OCI-M2 (cell line): ENCODE data around the gene LIPT1.
A peak's percentile ranks its signal among the peaks of the same experiment; 100 is the strongest.
"Not testable (repeated sequence)": the region's sequence is repeated elsewhere in the genome, so short reads cannot be mapped to it uniquely, and the experiment has no call there.

Experiments used
- DNase-seq: peaks from one replicate; lab custom pipeline; 2025; ENCODE audit not compliant: unreplicated experiment; lab: John Stamatoyannopoulos, UW

The LIPT1 gene

DNA sequence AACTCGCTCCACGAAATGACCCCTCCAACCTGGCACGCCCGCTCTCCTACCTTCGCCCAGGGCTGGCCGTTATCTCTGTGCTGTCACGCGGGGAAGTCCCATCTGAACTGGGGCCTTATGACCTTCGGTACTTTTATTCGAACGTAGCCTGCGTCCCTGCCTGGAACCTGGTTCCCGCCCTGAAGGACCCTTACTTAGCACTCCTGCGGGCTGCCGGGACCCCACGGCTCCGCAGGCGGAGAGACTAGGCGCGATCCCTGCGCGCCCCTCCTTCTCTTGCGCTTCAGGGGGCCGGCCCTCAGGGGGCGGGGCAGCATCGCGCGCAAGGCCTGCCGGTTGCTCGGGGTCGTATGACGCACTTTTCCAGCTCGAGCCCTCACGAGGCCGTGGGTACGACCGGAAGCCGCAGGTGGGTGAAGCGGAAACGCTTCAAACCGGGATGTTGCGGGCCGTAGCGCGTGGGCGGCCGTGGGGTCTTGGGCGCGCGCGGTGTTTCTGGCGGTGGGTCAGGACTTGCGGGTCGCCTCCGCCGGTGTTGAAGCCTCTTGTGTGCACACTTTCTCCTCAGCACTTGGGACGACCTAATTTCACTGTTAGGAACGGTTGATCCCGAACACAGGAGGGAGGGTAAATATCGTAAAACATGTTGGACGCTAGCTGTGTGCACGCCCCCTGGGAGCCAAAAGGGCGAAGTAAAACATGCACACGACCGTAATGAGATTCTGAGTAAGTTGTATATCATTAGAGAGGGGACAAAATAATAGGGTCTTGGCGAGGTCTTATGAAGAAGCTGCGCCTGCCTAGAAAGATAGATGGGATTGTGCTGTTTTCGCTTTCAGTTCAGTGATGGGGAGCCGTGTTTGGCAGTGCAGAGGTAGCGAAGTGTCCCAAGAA lies at the start of gene LIPT1, which contains the start of gene TSGA10:
Gene LIPT1, plus strand, starts transcription at position 325 of the 894 bp plus-strand sequence. CDS start 6,991 bp downstream, outside the sequence.
Gene TSGA10, minus strand, starts transcription at position 300 of the 894 bp plus-strand sequence. CDS start 45,503 bp downstream, outside the sequence.
- DNase-seq = peak; percentile 56

DNA sequence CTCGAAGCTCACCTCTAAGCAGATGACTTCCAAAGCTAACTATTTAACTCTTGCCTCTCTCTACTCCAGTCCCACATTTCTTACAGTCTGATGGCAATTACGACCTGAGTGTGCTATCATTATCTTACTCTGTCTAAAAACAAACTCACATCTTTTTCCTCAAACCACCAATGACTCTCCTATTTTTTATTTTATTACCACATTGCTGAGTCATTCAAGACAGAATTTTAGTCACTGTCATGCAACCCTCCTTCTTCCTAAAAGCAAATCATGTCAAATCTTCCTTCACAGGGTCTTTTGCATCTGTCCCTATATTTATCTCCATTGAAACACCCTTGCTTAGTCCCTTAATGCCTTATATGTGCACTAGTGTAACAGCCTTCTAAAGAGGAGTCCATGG lies 47.9 kb upstream of the LIPT1 start:
- no peak for DNase-seq

DNA sequence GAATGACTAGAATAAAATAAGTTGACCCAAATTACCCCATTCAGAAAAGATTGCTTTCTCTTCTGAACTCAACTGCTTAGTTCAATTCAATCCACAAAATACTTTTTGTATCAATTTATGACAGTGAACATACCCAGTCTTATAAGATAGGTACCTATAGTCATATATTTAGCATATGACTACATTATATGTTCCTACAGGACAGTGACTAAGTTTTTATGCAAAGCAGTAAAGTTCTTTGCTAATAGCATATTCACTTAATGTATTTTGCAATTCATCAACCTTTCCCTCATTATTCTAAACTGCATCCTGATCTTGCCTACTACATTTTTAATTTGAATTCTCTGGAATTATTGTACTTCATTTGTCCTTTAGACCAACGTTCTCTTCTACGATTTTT lies 43.5 kb upstream of the LIPT1 start:
- DNase-seq = no peak

DNA sequence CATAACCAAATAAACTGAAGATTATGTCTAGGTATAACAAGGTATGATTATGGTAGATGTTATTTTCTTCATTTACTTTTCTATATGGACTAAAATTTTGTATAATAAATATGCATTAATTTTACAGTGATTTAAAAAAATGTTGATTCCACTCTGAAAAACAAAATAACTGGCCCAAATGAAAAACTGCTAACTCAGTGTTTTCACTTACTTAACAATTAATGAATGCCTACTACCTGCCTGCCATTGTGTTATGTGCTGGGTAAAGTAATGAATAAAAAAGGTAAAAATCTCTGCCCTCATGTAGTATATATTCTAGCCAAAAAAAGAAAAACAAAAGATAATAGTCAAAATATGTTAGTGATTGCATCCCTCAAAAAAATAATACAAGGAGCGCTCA lies 42.8 kb upstream of the LIPT1 start:
- DNase-seq = no peak

DNA sequence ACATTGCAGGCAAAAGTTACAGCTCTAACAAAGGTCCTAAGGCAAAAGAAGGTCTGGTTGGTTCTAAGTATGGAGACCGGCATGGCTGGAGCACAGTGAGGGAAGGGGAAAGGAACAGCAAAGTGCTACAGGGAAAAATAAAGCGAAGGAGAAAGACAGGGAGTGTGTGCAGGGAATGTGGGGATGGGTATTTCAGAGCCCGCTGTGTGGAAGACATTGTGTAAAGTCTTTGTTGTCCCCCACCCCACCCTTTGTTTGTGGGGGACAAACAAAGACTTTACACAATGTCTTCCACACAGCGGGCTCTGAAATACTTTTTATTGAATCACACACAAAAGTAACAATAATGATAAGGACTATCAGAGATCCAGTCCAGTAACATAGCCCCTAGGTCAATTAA lies 42.1 kb upstream of the LIPT1 start:
- DNase-seq = no peak

DNA sequence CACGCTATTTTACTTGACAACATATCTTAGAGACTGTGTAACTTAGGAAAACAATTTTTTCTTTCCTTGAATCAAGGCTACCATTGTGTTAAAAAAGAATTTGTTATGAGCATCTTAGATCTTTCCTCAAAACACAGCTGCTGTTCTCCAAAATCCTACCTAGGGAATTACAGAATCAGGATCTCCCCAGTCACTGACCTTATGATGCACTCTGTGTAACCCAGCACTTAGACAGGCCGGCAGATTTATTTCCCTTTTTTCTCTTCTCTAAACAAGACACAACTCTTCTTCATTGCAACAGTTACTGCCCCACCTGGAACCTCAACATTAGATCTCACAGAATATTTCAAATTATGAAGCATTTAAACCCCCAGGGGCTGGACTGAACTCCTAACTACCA lies 26.8 kb upstream of the LIPT1 start:
- DNase-seq = no peak

DNA sequence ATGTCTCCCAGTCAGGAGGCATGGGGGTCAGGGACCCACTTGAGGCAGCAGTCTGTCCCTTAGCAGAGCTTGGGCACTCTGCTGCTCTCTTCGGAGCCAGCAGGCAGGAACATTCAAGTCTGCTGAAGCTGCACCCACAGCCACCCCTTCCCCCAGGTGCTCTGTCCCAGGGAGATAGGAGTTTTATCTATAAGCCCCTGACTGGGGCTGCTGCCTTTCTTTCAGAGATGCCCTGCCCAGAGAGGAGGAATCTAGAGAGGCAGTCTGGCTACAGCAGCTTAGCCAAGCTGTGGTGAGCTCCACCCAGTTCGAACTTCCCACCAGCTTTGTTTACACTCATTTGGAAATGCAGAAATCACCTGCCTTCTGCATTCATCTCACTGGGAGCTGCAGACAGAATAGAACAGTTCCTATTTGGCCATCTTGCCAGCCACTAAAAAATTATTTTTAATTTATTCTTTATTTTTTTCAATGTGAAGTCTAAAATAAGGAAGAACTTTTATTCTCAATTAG lies 19.7 kb upstream of the LIPT1 start:
- DNase-seq = not testable (repeated sequence)

DNA sequence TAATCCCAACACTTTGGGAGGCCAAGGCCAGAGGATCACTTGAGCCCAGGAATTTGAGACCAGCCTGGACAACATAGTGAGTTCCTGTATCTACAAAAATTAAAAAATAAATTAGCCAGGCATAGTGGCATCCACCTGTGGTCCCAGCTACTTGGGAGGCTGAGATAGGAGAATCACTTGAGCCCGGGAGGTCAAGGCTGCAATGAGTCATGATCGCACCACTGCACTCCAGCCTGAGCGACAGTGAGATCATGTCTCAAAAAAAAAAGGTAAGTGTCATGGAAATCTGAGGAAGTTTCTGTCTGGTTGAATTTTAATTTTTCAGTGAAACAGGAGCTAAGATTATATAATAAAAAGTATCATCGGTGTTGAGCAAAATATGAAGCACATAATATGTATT lies 15.8 kb upstream of the LIPT1 start:
- DNase-seq = no peak

DNA sequence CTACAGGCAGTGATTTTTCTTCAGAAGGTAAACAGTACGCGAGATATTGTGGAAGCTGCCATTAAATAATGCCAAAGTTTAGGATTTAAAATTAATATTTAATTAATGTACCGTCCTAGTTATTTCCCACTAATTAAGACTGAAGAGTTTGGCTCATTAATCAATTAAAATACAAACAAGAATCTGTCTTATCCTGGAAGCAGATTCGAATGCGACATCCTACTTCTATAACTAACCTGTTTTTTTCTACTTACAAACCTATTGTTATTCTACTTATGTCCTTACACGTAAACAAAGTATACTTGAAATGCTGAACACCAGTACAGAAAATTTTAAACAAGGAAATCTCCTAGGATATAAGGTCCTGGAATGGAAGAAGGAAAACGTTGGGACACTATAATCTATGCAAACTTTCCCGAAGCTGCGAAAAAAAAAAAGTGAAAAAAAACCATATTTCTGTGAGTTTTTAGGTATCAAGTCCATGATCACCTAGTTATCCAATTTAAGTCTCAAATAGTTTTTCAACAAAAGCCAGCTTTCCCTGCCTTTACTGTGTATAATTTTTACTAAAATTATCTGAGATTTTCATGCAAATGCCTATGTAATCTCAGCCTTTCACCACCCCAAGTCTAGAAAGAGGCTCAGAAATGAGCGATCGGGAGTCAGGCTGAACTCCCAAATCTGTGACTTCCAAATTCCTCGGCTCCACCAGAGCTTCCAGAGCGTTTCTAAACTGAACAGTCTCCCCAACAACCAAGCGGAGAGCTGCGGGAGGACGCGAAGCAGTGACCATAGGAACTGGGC lies 14.5 kb upstream of the LIPT1 start:
- DNase-seq = no peak

DNA sequence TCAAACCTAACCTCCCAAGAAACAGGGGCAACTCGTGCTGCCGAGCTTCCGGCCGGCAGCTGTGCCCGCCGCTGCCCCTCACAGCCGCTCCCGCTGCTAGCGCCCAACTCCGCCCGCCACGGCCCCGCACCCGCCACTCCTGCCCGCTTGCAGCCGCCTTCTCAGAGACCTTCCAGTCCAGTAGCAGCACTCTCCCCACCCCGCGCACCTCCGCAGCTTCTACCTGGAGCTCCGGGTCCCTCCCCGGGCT lies 14.0 kb upstream of the LIPT1 start:
- DNase-seq = no peak

DNA sequence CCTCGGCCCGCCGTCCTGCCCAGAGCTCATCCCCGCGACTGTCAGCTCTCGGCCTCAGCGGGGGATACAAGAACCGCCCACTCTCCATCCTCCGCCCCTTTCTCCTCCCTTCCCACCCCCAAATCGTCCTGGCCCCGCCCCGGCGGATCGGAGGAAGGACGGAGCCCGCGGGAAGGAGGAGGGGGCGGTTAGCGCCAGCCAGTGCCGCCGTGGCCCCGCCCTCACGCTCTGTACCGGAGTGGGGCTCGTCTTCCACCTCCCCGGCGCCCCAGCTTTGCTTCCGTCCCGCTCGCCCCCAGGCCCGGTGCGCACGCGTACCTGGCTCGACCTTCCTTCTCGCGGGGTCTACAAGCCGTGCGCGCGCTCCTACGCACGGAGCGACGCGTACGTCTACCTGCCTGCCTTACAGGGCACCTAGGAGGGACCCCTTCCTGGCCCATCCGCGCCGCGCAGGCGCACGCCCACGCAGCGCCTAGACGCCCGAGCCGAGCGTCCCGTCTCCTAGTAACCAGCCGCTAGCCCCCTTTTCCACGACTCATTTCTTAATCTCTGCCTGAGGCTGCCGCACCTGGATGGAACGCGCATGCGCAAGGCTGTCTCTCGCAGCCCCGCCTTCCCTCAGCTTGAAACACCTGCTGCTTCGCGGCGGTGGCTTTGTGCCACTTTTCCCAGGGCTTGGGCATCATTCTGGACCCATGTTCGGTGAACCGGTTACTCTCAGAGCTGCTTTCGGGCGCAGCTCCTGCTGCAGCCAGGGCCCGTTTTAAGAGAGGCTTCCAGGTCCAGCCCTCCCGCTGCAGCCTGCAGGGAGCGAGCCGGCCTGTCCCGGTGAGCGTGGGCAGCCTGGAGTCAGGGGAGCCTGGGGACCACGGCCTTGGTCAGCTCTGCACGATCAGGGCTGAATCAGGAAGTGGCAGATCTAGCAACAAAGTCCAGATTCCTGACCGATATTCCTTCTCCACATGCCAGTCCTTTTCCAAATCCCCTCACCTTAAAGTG lies 13.4 kb upstream of the LIPT1 start, which contains the start of gene C2orf15:
Gene C2orf15, plus strand, starts transcription at position 598 of the 999 bp plus-strand sequence. CDS start 8,852 bp downstream, outside the sequence.
- DNase-seq = peak; percentile 69

DNA sequence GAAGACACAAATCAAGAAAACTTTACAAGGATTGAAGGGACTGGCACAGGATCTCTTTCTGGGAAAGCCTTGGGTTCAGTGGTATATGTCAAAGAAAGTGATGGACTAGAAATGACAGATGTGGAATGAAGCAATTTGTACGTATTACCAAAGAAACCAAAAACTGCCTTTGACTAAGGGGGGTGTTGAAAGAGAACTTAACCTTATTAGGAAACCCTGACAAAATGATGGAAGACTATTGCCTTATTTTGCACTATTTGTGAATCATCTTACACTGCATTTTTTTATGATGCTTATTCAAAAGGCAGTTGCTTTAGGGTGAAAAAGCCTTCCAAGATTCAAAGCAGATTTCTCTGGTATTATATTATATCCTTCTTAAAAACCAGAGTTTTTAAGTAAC lies 4.1 kb upstream of the LIPT1 start:
- DNase-seq = no peak

DNA sequence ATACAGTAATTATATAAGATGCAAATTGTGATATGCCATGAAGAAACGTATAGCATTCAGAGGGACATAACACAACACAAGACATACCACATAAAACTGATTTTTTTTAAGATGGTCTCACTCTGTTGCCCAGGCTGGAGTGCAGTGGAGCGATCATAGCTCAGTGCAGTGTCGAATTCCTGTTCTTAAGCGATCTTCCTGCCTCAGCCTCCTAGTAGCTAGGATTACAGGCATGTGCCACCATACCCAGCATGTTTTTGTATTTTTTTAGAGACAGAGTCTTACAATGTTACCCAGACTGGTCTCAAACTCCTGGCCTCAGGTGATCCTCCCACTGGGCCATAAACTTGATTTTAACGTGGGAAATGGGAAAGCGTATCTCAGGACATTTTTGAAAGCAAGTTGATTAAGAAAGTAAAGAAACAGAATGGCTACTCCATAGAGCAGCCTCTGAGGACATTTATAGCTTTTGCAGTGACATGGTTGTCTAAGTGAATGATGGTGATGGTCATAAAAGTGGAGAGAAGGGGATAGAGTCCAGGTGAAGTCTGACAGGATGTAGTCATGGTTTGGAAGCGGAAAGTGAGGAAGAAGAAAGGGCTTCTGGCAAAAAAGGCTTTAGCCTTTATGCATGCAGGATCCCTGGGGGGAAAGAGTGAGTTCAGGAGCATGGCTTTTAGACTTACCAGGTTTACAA lies 2.4 kb upstream of the LIPT1 start:
- no peak for DNase-seq

DNA sequence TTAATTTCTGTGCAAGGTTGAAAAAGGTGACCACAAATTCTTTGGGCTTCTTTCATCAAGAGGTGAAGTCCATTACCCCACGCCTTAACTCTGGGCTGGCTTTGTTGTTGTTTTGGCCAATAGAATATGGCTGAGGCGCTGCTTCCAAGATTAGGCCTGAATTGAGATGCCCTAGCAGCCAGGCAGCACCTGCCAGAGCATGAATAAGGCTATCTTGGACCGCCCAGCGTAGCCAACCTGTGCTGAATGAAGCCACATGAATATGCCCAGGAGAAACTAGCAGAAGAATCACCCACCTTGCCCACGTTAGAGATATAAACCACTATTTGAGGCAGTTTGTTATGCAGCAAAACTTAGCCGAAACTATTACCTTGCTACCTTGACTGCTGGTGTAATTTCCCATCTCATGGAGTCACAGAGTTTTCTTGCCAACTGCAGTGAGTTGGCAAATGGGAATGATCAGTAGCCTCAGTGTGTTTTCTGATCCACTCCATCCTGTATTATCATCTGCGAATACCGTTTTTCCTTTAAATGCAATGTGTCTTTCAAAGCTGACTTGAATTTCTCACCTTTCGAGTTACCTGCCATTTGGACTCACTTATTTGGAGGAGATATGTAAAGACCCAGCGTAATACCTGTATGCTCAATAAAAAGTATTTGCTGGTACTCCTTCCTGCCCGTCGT lies 704 bp upstream of the LIPT1 start:
- no peak for DNase-seq

DNA sequence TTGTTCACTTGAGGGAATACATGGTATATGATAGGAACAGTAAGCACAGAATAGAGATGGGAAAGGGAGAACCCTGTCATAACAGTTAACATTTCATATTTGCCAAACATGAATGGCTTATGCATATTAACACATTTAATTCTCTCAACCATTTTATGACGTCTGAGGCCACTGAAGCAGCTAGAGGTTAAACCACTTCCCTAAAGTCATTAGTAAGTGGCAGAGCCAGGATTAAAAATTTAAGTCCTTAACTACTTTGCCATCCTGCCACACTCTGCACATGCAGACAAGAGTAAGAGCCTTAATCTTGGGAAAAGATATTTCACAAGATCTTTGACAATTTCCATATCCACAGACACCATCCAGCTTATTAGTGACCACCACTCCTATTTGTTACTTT lies 2.1 kb downstream of the LIPT1 start:
- DNase-seq = no peak

DNA sequence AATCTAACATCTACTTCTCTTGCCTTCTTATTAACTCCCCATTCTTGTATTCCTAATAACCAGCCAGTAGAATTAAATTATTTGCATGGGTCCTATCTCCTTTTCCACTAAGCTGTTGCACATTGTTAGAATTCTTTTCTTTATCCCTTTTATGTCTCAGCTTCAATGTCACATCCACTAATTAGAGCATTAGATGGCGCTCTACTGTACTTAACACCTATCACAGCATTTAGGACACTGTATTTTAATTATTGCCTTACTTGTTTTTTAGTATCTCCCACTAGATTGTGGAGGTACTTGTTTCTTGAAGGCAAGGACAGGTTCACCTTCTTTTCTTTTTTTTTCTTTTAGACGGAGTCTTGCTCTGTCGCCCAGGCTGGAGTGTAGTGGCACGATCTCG lies 3.8 kb downstream of the LIPT1 start:
- DNase-seq = no peak

DNA sequence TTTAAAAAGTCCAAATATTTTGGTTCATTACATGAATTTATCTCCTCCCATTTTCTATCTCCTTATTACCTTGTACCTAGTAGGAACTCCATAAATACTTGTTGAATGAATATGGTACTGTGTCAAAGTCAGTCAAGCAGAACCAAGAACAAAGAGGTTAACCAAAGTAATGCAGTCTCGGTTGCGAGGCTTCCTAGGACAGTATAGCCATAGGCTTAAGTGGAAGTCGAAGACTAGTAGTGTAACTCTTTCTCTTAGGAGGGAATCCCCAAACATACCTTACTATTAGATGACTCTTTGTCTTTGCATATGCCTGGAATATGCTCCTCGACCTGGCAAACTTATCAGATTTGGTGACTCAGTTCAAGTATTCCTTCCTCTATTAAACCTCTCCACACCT lies 4.8 kb downstream of the LIPT1 start:
- no peak for DNase-seq

DNA sequence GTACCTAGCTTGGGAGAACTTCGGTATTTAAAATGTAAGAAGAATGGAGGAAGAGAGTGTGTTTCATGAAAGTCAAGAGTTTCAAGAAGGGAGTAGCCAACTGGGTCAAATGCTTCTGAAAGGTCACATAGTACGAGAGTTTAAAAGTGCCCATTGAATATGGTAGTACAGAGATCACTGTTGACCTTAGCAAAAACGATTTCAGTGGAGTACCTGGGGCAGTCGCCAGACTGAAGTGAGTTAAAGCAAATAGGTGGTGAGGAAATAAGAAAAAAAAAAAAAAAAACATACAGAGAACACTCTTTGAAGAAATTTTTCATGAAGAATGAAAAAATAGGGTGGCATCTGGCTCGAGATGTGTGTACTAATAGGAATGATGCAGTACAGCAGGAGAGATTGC lies 11.5 kb downstream of the LIPT1 start:
- DNase-seq = no peak

DNA sequence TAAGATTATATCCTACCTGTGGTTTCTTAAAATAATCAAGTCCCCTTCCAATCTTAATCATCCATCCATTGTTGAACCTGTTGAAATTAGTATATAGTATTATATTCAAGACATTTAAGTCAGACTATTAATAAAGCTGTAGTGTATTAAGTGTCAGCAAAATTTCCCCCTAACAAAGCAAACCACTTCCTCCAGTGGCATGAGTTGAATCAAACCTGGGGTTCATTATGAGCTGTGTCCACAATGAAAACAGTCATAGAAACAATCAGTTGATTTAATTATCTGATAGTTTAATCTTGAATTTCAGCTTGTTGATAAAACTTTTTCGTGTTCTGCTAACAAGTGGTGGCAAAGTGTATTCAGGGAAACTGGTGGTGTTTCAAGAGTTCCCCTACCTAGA lies 14.8 kb downstream of the LIPT1 start:
- DNase-seq = no peak
